Upper lobe of right lung (tissue), 1 donor: ENCODE results near the gene SCCPDH. TPM values are rescaled to one million over a fixed set of nuclear protein-coding genes. Genes with fewer than 3 reads are reported as not detected.

Source experiments
- ATAC-seq: fragments of 200-7000 bp; cut with Tn5 transposase; one replicate; pipeline ENCODE4 v1.9.1; 2020; ENCODE audit warnings: mild to moderate bottlenecking, moderate library complexity
- DNase-seq: peaks from one replicate; pipeline ENCODE4 v3.0.0-alpha.2; 2020
- H3K27ac ChIP-seq: fragments of 200-600 bp; one replicate; pipeline ENCODE4 v1.8.0; 2022
- H3K27me3 ChIP-seq: fragments of 200-600 bp; one replicate; pipeline ENCODE4 v1.8.0; 2022; ENCODE audit warnings: mild to moderate bottlenecking
- H3K36me3 ChIP-seq: fragments of 200-600 bp; one replicate; pipeline ENCODE4 v1.8.0; 2022
- H3K4me1 ChIP-seq: fragments of 200-600 bp; one replicate; pipeline ENCODE4 v1.8.0; 2022
- H3K4me3 ChIP-seq: fragments of 200-600 bp; one replicate; pipeline ENCODE4 v1.8.0; 2022; ENCODE audit warnings: mild to moderate bottlenecking
- H3K9me3 ChIP-seq: fragments of 200-600 bp; one replicate; pipeline ENCODE4 v1.8.0; 2022
- CTCF ChIP-seq: fragments of 200-600 bp; IDR thresholded peaks from one replicate; pipeline ENCODE4 v1.8.0; 2022; ENCODE audit warnings: antibody characterized with exemption
- intact Hi-C: fragments of 100-400 bp; cut with DNase I; formaldehyde crosslinking; loops from one replicate; pipeline ENCODE4 v1.11.0; 2022
- total RNA-seq: library from RNA; stranded (reverse); fragmentation: NEBNext Ultra II Directional; extraction: Animal tissue kit (Norgen Biotek cat#: 25700); gene quantifications from one replicate; pipeline ENCODE4 v1.2.1, GENCODE V29; 2021
- donor health status: DM: no; HTN: yes; CAD: no; lungs with severe emphysema.

SCCPDH gene
- total RNA-seq, 1 donor from 2014 or later: 23.4 TPM

- peaks cover 19% of the 10 kb centered on the region for H3K27me3 ChIP-seq
- DNase-seq (no peak), ATAC-seq (no peak)
- no peak overlapping the region for H3K27ac ChIP-seq
- H3K36me3 ChIP-seq: no peaks in the 10 kb centered on the region
- intact Hi-C loops: no loop called here
- no peaks in the 10 kb centered on the region for H3K4me1 ChIP-seq
- H3K9me3 ChIP-seq: no peaks in the 10 kb centered on the region
- H3K4me3 ChIP-seq: no peak overlapping the region
- no peak for TF ChIP-seq CTCF
These were observed 69.2 kb downstream of the SCCPDH start for GRCh38 chr1:246793356-246793896.

- Histone ChIP-seq H3K27me3 (peaks cover 18% of the 10 kb centered on the region), H3K4me3 (no peak overlapping the region), H3K9me3 (no peaks in the 10 kb centered on the region), H3K4me1 (no peaks in the 10 kb centered on the region), H3K27ac (no peak overlapping the region), H3K36me3 (no peaks in the 10 kb centered on the region)
- intact Hi-C loops: no loop called here
- DNase-seq (no peak), ATAC-seq (peak; percentile 38)
- TF ChIP-seq CTCF: no peak
These were observed 70.0 kb downstream of the SCCPDH start for GRCh38 chr1:246794048-246794827.

GRCh38 chr1:246794828-246795671, 70.8 kb downstream of the SCCPDH start:
- DNase-seq (no peak), ATAC-seq (peak; percentile 23)
- Histone ChIP-seq H3K27me3 (peaks cover 10% of the 10 kb centered on the region), H3K4me1 (no peaks in the 10 kb centered on the region), H3K9me3 (no peaks in the 10 kb centered on the region), H3K36me3 (no peaks in the 10 kb centered on the region), H3K4me3 (no peak overlapping the region), H3K27ac (no peak overlapping the region)
- intact Hi-C loops: no loop called here
- no peak for TF ChIP-seq CTCF

GRCh38 chr1:246795906-246796694, 71.9 kb downstream of the SCCPDH start:
- Histone ChIP-seq H3K36me3 (no peaks in the 10 kb centered on the region), H3K27ac (no peak overlapping the region), H3K4me1 (no peaks in the 10 kb centered on the region), H3K9me3 (no peaks in the 10 kb centered on the region), H3K27me3 (peaks cover 8% of the 10 kb centered on the region), H3K4me3 (no peak overlapping the region)
- TF ChIP-seq CTCF: no peak
- ATAC-seq (no peak), DNase-seq (no peak)
- intact Hi-C loops: no loop called here

GRCh38 chr1:246797157-246797556, 72.9 kb downstream of the SCCPDH start:
- DNase-seq: no peak
- H3K36me3 ChIP-seq: no peaks in the 10 kb centered on the region
- TF ChIP-seq CTCF: no peak
- ATAC-seq: no peak
- H3K27ac ChIP-seq: no peak overlapping the region
- peaks cover 8% of the 10 kb centered on the region for H3K27me3 ChIP-seq
- no peak overlapping the region for H3K4me3 ChIP-seq
- intact Hi-C loops: no loop called here
- no peaks in the 10 kb centered on the region for H3K4me1 ChIP-seq
- H3K9me3 ChIP-seq: no peaks in the 10 kb centered on the region
